Liver (tissue), 9 donors: ENCODE measurements around the gene SLC9A3. TPM values are rescaled to one million over a fixed set of nuclear protein-coding genes. Genes with fewer than 3 reads are reported as not detected.

Experiments used
- DNase-seq: peaks from one replicate; pipeline ENCODE4 v3.0.0-alpha.2; 2017; ENCODE audit warnings: low spot score
- H3K27ac ChIP-seq, 2 donors: one replicate each; pipeline ENCODE4 v1.7.0; 2013; ENCODE audit warnings: inconsistent platforms in 2 of 2, low read length in 2 of 2, control low read depth in 1 of 2, low read depth in 1 of 2, mild to moderate bottlenecking in 1 of 2
- H3K27me3 ChIP-seq, 4 donors: one replicate each; pipeline versions ENCODE4 v1.6.1 to v1.7.0; 2013; ENCODE audit warnings: low read length in 3 of 4, inconsistent platforms in 1 of 4, mild to moderate bottlenecking in 1 of 4, moderate library complexity in 1 of 4; ENCODE audit not compliant: control insufficient read depth in 4 of 4, insufficient read depth in 4 of 4
- H3K36me3 ChIP-seq, 4 donors: one replicate each; pipeline versions ENCODE4 v1.6.1 to v1.7.0; 2013; ENCODE audit warnings: low read length in 3 of 4, mild to moderate bottlenecking in 3 of 4, low read depth in 1 of 4, moderate library complexity in 1 of 4; ENCODE audit not compliant: control insufficient read depth in 4 of 4, insufficient read depth in 3 of 4
- H3K4me1 ChIP-seq, 4 donors: one replicate each; pipeline versions ENCODE4 v1.6.1 to v1.7.0; 2013; ENCODE audit warnings: low read length in 3 of 4, mild to moderate bottlenecking in 3 of 4, moderate library complexity in 1 of 4; ENCODE audit not compliant: control insufficient read depth in 4 of 4, insufficient read depth in 4 of 4
- H3K4me3 ChIP-seq, 3 donors: one replicate each; pipeline versions ENCODE4 v1.6.1 to v1.7.0; 2013; ENCODE audit warnings: low read length in 3 of 3, control low read depth in 1 of 3, low read depth in 1 of 3, mild to moderate bottlenecking in 1 of 3
- H3K9ac ChIP-seq, 2 donors: one replicate each; pipeline ENCODE4 v1.7.0; 2013; ENCODE audit warnings: low read length in 2 of 2, mild to moderate bottlenecking in 2 of 2, moderate library complexity in 2 of 2, control low read depth in 1 of 2, low read depth in 1 of 2
- H3K9me3 ChIP-seq, 4 donors: one replicate each; pipeline versions ENCODE4 v1.6.1 to v1.7.0; 2013; ENCODE audit warnings: low read length in 3 of 4; ENCODE audit not compliant: control insufficient read depth in 4 of 4
- EGR1 ChIP-seq, 2 donors: IDR thresholded peaks; 2 replicates each; pipeline ENCODE4 v1.6.1; 2016 to 2018; ENCODE audit warnings: antibody characterized with exemption in 2 of 2, low read depth in 2 of 2
- FOXA1 ChIP-seq: IDR thresholded peaks from 2 replicates; pipeline ENCODE4 v1.6.1; 2016; ENCODE audit warnings: antibody characterized with exemption
- FOXA2 ChIP-seq: IDR thresholded peaks from 2 replicates; pipeline ENCODE4 v1.6.1; 2016; ENCODE audit warnings: antibody characterized with exemption
- GABPA ChIP-seq, 2 donors: IDR thresholded peaks in 1 of 2; conservative IDR thresholded peaks in 1 of 2; 2 replicates each; pipeline ENCODE4 v1.6.1; 2016; ENCODE audit warnings: antibody characterized with exemption in 2 of 2, mild to moderate bottlenecking in 1 of 2, moderate library complexity in 1 of 2
- HNF4A ChIP-seq, 2 donors: conservative IDR thresholded peaks; 2 replicates each; pipeline ENCODE4 v1.6.1; 2016; ENCODE audit warnings: antibody characterized with exemption in 2 of 2, mild to moderate bottlenecking in 2 of 2
- HNF4G ChIP-seq: IDR thresholded peaks from 2 replicates; pipeline ENCODE4 v1.6.1; 2016; ENCODE audit warnings: antibody characterized with exemption
- JUND ChIP-seq, 2 donors: IDR thresholded peaks; 2 replicates each; pipeline ENCODE4 v1.6.1; 2016; ENCODE audit warnings: antibody characterized with exemption in 2 of 2
- MAX ChIP-seq: IDR thresholded peaks from 2 replicates; pipeline ENCODE4 v1.6.1; 2016; ENCODE audit warnings: antibody characterized with exemption
- NR2F2 ChIP-seq: IDR thresholded peaks from 2 replicates; pipeline ENCODE4 v1.6.1; 2016; ENCODE audit warnings: antibody characterized with exemption
- RAD21 ChIP-seq, 2 donors: IDR thresholded peaks; 2 replicates each; pipeline ENCODE4 v1.6.1; 2016; ENCODE audit warnings: antibody characterized with exemption in 2 of 2, mild to moderate bottlenecking in 2 of 2
- RXRA ChIP-seq, 2 donors: IDR thresholded peaks; 2 replicates each; pipeline ENCODE4 v1.6.1; 2017 to 2018; ENCODE audit warnings: antibody characterized with exemption in 2 of 2, mild to moderate bottlenecking in 1 of 2
- SP1 ChIP-seq: IDR thresholded peaks from 2 replicates; pipeline ENCODE4 v1.6.1; 2018; ENCODE audit warnings: antibody characterized with exemption, mild to moderate bottlenecking
- TAF1 ChIP-seq: conservative IDR thresholded peaks from 2 replicates; pipeline ENCODE4 v1.6.1; 2016; ENCODE audit warnings: antibody characterized with exemption, mild to moderate bottlenecking
- ZBTB33 ChIP-seq: IDR thresholded peaks from 2 replicates; pipeline ENCODE4 v1.6.1; 2016; ENCODE audit warnings: antibody characterized with exemption
- WGBS: extraction: QIAGEN DNeasy Blood & Tissue Kit; methylation state at CpG from one replicate; pipeline ENCODE4 v1.1.7; 2013; 5-methylcytosine and 5-hydroxymethylcytosine counted together
- polyA plus RNA-seq, 2 donors: library from polyadenylated mRNA; stranded (reverse) in 1 of 2; unstranded in 1 of 2; fragments of 200-250 nt in 1 of 2; fragments of >200 nt in 1 of 2; fragmentation: Nextera tagmentation in 1 of 2; extraction: Ambion mirVana in 1 of 2; gene quantifications; one replicate each; pipeline versions ENCODE4 v1.2.1 to v1.2.3, GENCODE V29; 2013 to 2015
- total RNA-seq, 2 donors: library from RNA; depleted of rRNA; stranded (reverse); fragments of >200 nt; gene quantifications; one replicate each; pipeline ENCODE4 v1.2.3, GENCODE V29; 2014
- TF ChIP-seq, protein P1 (sequence below): fragments of 150-350 bp; IDR thresholded peaks from 2 replicates; pipeline ENCODE4 v1.5.1; 2017; ENCODE audit warnings: improper control_type of control experiment, low read depth, low read length; ENCODE audit not compliant: missing input control
- TF ChIP-seq, protein P2 (sequence below): IDR thresholded peaks from 2 replicates; pipeline ENCODE4 v1.6.1; 2016; ENCODE audit warnings: antibody characterized with exemption, mild to moderate bottlenecking
- donor health status: healthy.
- donor health status: healthy.
- donor health status: healthy.
- donor health status: healthy.
- donor health status: healthy.

SLC9A3 gene
- total and polyA plus RNA-seq, 4 donors: 0.31 to 1.0 (median 0.67) TPM

DNA sequence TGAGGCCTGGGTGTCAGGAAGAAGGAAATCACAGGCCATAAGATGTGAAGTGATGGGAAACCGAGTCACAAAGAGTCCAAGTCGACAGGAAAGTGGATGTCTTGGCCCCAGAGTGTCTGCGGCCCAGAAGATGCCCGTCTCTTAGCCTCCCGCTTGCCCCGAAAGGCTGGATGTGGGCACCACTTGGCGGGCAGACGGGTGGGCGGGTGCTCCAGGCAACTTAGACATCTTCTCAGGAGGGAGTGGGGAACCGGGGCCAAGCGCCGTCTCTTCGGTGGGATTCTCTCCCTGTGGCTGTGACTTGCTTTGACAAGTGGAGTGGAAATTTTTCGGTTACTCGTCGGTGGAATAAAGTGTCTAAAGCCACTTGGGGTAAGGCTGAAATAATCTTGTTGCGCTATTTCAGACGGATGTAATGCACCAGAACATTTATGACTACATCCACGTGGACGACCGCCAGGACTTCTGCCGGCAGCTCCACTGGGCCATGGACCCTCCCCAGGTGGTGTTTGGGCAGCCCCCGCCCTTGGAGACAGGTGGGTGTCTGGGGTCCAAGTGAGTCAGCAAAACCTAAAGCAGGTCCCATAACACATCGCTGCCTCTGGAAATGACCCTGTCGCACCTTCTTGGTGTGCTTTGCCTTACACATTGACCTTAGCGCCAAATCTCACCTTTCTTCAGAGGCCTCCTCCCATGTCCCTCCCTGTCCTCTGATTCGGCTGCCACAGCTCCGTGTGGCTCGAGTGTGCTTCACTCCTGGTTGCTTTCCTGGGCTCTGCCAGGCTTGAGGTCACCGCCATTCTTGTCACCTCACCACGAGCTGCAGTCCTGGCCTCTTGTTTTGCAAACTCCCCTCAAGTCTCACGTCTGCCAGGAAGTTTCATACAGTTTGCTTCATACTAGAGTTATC, 101.7 kb downstream of the SLC9A3 start:
- no peaks in the 10 kb centered on the region for H3K4me1 ChIP-seq
- H3K4me3 ChIP-seq: no peak overlapping the region
- 86% methylated on average over 32 of the region's 32 CpGs for WGBS
- H3K27ac ChIP-seq: no peak overlapping the region
- H3K27me3 ChIP-seq: no peaks in the 10 kb centered on the region
- no peak for DNase-seq
- no peaks in the 10 kb centered on the region for H3K9me3 ChIP-seq
- H3K9ac ChIP-seq: no peak overlapping the region
- TF ChIP-seq NR2F2 (no peak), TAF1 (no peak), EGR1 (IDR thresholded peaks at IDR 0.05; ENCODE audit: low read depth in 2 of 2) (no peak), GABPA (IDR thresholded peaks at IDR 0.05 in 1 of 2, conservative IDR thresholded peaks at IDR 0.05 in 1 of 2) (no peak), FOXA2 (no peak), SP1 (no peak), ZBTB33 (no peak), RAD21 (IDR thresholded peaks at IDR 0.05) (no peak), MAX (no peak), JUND (IDR thresholded peaks at IDR 0.05) (no peak), RXRA (IDR thresholded peaks at IDR 0.05) (no peak), HNF4A (conservative IDR thresholded peaks at IDR 0.05) (no peak), FOXA1 (no peak)
- TF ChIP-seq, protein P1, sequence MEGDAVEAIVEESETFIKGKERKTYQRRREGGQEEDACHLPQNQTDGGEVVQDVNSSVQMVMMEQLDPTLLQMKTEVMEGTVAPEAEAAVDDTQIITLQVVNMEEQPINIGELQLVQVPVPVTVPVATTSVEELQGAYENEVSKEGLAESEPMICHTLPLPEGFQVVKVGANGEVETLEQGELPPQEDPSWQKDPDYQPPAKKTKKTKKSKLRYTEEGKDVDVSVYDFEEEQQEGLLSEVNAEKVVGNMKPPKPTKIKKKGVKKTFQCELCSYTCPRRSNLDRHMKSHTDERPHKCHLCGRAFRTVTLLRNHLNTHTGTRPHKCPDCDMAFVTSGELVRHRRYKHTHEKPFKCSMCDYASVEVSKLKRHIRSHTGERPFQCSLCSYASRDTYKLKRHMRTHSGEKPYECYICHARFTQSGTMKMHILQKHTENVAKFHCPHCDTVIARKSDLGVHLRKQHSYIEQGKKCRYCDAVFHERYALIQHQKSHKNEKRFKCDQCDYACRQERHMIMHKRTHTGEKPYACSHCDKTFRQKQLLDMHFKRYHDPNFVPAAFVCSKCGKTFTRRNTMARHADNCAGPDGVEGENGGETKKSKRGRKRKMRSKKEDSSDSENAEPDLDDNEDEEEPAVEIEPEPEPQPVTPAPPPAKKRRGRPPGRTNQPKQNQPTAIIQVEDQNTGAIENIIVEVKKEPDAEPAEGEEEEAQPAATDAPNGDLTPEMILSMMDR: no peak
- peaks cover 0 to 1% (median 0%) of the 10 kb centered on the region in 4 donors for H3K36me3 ChIP-seq

DNA sequence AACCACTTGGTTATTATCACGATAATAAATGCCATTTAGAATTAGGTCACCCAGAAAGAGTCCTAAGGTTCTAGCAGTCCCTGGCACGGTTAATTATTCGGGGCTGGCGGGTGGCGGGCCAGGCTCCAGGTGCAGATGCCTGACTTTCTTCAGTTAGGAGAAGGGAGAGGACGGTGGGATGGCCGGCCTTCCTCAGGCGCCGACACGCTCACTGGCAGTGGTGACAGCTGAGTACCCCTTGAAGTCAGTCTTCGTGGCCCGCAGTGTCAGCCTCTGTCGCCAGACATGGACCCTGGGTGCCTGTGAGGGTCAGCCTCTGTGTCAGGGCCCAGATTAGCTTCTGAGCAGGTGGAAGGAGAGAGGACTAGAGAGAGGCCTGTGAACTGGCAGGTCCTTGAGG, 102.3 kb downstream of the SLC9A3 start:
- no peaks in the 10 kb centered on the region for H3K27me3 ChIP-seq
- H3K4me3 ChIP-seq: no peak overlapping the region
- no peaks in the 10 kb centered on the region for H3K4me1 ChIP-seq
- H3K9ac ChIP-seq: no peak overlapping the region
- H3K9me3 ChIP-seq: no peaks in the 10 kb centered on the region
- H3K27ac ChIP-seq: no peak overlapping the region
- DNase-seq: no peak
- TF ChIP-seq EGR1 (IDR thresholded peaks at IDR 0.05; ENCODE audit: low read depth in 2 of 2): no peak
- no peak for TF ChIP-seq SP1
- no peak for TF ChIP-seq MAX
- TF ChIP-seq, protein P2, sequence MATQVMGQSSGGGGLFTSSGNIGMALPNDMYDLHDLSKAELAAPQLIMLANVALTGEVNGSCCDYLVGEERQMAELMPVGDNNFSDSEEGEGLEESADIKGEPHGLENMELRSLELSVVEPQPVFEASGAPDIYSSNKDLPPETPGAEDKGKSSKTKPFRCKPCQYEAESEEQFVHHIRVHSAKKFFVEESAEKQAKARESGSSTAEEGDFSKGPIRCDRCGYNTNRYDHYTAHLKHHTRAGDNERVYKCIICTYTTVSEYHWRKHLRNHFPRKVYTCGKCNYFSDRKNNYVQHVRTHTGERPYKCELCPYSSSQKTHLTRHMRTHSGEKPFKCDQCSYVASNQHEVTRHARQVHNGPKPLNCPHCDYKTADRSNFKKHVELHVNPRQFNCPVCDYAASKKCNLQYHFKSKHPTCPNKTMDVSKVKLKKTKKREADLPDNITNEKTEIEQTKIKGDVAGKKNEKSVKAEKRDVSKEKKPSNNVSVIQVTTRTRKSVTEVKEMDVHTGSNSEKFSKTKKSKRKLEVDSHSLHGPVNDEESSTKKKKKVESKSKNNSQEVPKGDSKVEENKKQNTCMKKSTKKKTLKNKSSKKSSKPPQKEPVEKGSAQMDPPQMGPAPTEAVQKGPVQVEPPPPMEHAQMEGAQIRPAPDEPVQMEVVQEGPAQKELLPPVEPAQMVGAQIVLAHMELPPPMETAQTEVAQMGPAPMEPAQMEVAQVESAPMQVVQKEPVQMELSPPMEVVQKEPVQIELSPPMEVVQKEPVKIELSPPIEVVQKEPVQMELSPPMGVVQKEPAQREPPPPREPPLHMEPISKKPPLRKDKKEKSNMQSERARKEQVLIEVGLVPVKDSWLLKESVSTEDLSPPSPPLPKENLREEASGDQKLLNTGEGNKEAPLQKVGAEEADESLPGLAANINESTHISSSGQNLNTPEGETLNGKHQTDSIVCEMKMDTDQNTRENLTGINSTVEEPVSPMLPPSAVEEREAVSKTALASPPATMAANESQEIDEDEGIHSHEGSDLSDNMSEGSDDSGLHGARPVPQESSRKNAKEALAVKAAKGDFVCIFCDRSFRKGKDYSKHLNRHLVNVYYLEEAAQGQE: no peak
- TF ChIP-seq FOXA2: no peak
- no peak for TF ChIP-seq HNF4A (conservative IDR thresholded peaks at IDR 0.05)
- TF ChIP-seq RAD21 (IDR thresholded peaks at IDR 0.05): no peak
- no peak for TF ChIP-seq HNF4G
- no peak for TF ChIP-seq JUND (IDR thresholded peaks at IDR 0.05)
- TF ChIP-seq, protein P1: no peak
- TF ChIP-seq ZBTB33: no peak
- no peak for TF ChIP-seq RXRA (IDR thresholded peaks at IDR 0.05)
- WGBS: 95% methylated on average over 13 of the region's 13 CpGs
- H3K36me3 ChIP-seq: peaks cover 0 to 1% (median 0%) of the 10 kb centered on the region in 4 donors
